Dermis lymphatic vessel endothelial cell (primary cell): ENCODE data around the gene TCEAL6. TPM values are rescaled to one million over a fixed set of nuclear protein-coding genes. Genes with fewer than 3 reads are reported as not detected.

Experiments
- total RNA-seq: library from RNA; depleted of rRNA; stranded (reverse); fragments of >200 nt; gene quantifications from 2 replicates; pipeline ENCODE4 v1.2.1, GENCODE V29; 2014

Gene TCEAL6
- not detected in 2 replicates for total RNA-seq

GRCh38 chrX:102142274-102142673, at the start of gene TCEAL6:
TCEAL6 (minus strand) TSS chrX:102142481.

DNA sequence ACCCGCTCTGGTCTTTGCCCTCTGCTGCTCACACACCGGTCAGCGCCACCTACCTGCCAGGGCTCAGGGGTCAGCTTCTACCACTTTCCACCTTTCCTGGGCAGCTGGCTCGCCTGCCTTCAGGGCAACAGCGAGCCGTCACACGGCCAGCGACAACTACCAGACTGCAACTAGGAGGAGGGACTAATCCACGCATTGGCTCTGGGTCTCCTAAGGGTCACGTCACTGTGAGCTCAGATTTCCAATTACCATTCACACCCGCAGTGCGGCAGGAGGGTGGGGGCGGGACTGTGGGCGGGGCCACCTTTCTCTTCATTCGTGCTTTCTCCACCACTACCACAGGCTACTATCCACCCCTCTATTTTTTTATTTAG, 13.5 kb upstream of the TCEAL6 start, which contains the start of gene BEX5:
Gene BEX5 (minus strand): TSS at position 172 of the 374 bp plus-strand sequence. CDS start 1,712 bp downstream, outside the sequence.

GRCh38 chrX:102125436-102125835, 16.8 kb downstream of the TCEAL6 start, which contains the start of gene TCEAL2:
TCEAL2 (plus strand) TSS chrX:102125679; CDS start chrX:102126831, 1,152 bp downstream.

Other genes with a start within 250 kb of the TCEAL6 start
- gene ZMAT1, start 210.5 kb downstream of the TCEAL6 start, total RNA-seq: 0.76 and 1.9 TPM in 2 replicates
- not detected in 2 replicates for gene TCEAL2, start 16.8 kb downstream of the TCEAL6 start, total RNA-seq
- 0.11 and 1.7 TPM in 2 replicates for gene BEX5, start 13.5 kb upstream of the TCEAL6 start, total RNA-seq
- gene TCP11X1, start 72.8 kb upstream of the TCEAL6 start, total RNA-seq: not detected in 2 replicates
- gene NXF2, start 104.7 kb upstream of the TCEAL6 start, total RNA-seq: not detected in 2 replicates